NOMO-1 treated with DMSO at 0.1 percent for 48 hours (cell line): ENCODE results near the gene TTLL4.
"Not testable (repeated sequence)": the region's sequence is repeated elsewhere in the genome, so short reads cannot be mapped to it uniquely, and the experiment has no call there.

Experiments
- DNase-seq: peaks from one replicate; lab custom pipeline; 2025; ENCODE audit not compliant: unreplicated experiment; lab: John Stamatoyannopoulos, UW

TTLL4 gene

DNA sequence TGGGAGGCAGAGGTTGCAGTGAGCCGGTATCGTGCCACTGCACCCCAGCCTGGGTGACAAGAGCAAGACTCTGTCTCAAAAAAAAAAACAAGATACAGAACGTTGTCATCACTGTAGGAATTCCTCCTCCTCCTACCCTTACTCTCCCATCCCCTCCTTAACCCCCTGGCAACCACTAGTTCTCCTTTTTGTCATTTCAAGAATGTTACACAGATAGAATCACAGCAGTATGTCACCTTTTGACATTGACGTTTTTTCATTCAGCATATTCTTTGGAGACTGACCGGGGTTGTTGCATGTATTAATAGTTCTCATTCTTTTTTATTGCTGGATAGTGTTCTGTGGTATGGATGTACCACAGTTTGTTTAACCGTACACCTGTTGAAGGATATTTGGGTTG, 32.4 kb downstream of the TTLL4 start:
- peak; percentile 58 for DNase-seq

GRCh38 chr2:218744615-218745014, 34.0 kb downstream of the TTLL4 start:
- DNase-seq, result no peak

- DNase-seq, result peak; percentile 93
These were observed 34.5 kb downstream of the TTLL4 start for GRCh38 chr2:218745160-218745558.

DNA sequence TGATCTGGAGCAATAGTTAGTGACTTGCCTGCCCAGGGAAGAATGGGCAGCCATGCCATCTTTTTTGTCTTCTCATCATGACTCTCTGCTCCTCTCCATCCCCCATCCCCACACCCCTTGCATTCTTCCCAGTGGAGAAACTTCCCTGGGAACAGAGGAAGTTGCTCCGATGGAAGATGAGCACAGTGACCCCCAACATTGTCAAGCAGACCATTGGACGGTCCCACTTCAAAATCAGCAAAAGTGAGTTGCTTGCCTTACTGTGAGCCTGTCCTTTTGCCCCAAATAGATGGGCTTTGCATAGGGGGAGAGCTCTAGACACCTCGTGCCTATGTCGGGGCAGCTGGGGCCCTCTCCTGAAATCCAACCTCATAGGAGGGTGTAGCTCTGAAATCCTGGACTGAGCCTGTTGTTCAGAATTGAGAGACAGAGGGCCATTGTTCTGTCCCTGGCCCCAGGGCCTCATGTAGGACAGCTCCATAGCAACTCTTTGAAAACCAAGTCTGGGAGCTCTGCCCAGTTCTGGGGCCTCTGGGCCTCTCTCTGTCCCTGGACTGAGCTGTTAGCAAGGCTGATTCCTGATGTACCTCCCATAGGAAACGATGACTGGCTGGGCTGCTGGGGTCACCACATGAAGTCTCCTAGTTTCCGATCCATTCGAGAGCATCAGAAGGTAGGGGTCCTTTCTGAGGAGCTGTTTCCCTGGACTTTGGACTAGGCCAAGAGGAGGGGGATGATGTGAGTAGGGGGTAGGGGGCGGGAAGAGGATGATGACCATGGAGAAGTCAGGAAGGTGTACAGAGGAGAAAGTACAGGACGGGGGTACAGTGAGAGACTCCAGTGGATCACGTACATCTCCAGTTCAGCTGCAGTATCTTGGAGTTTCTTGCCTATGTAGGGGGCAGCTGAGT, 35.2 kb downstream of the TTLL4 start:
- DNase-seq, result no peak

DNA sequence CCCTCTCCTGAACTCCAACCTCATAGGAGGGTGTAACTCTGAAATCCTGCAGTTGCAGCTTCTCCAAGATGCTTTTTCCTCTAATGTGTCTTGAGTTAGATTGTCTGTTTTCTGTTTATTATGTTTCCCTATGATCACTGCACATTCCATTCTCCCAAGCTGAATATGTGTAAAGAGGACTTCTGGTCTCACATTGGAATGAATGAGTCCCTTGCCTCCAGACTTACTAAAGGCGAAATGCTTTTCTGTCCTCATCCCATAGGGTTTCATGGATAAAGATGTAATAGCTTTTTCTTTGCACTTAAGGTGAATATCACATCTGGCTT, 35.8 kb downstream of the TTLL4 start:
- DNase-seq, result no peak

DNA sequence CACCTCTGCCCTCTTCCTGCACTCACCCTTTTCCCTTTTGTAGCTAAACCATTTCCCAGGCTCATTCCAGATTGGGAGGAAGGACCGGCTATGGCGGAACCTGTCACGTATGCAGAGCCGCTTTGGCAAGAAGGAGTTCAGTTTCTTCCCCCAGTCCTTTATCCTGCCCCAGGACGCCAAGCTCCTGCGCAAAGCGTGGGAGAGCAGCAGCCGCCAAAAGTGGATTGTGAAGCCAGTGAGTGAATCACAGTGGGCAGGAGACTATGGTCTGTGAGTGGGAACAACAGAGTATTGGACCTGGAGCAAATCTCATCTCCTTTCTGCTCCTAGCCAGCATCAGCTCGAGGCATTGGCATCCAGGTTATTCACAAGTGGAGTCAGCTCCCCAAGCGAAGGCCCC, 36.3 kb downstream of the TTLL4 start:
- DNase-seq, result no peak

GRCh38 chr2:218748741-218749441, 38.3 kb downstream of the TTLL4 start:
- DNase-seq, result no peak

DNA sequence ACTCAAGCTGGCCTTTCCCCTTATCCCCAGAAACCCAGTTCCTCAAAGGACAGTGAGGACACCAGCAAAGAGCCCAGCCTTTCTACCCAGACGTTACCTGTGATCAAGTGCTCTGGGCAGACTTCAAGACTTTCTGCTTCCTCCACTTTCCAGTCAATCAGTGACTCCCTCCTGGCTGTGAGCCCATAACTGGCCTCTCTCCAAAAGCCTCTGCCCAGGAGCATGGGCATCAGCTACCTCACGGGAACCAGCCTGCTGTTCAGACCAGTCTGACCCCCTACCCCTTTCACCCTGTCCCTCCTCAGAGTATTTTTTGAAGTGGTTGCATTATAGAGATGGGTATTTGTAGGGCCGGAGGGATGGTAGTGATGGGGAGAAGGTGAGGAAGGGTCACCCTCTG, 43.6 kb downstream of the TTLL4 start:
- no peak for DNase-seq

GRCh38 chr2:218754781-218755180, 44.1 kb downstream of the TTLL4 start:
- DNase-seq, result no peak

DNA sequence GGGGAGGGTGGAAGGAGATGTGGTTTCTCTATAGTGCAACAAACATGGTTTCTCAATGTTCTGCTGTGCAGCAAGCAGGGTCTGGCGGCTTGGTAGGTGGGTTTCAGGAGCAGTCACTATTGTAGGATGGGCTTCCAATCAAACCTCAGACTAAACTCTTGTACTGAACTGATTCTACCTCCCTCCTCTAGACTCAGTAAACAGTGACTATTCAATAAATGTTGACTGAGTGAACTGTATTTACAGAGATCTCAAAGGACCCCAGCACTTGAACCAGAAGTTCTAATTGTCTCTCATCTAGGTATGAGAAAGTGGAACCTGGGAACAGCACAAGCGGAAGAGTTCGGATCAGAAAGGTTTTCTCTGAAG, 44.5 kb downstream of the TTLL4 start:
- no peak for DNase-seq

- no peak for DNase-seq
These were observed 45.2 kb downstream of the TTLL4 start for GRCh38 chr2:218755567-218756404.

DNA sequence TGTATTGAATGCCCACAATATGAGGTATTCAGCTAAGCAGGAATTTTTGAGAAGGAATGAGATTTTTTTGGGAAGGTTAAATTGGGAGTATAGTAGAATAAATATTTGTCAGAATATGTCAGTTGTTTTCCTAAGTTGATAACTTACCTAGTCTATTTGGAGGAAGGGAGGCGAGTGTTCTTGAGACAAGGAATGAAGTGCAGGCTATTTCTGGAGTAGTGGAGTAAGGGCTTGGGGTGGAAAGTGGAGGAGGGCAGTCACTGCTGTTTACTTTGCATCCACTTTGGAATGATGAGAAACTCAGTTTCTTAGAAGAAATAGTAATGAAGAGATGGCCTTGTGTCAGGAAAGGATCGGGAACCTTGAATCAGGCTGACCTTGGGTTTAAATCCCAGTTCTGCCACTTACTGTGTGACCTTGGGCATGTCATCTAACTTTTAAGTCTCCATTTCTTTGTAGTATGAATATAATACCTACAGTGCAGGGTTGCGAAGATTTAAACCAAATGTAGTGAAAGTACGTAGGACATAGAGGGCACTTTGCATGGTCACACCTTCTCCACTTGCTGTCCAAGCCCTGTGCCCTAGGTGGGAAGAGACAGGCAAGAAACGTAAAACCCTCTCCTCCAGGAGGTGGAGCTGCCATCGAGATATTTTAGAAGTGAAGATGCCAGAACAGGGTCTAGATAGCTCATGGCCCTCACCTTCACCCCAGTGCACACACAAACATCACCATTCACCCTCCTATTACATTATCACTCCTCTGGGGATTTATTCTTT, 46.2 kb downstream of the TTLL4 start:
- no peak for DNase-seq

- no peak for DNase-seq
These were observed 51.2 kb downstream of the TTLL4 start for GRCh38 chr2:218761795-218762194.

DNA sequence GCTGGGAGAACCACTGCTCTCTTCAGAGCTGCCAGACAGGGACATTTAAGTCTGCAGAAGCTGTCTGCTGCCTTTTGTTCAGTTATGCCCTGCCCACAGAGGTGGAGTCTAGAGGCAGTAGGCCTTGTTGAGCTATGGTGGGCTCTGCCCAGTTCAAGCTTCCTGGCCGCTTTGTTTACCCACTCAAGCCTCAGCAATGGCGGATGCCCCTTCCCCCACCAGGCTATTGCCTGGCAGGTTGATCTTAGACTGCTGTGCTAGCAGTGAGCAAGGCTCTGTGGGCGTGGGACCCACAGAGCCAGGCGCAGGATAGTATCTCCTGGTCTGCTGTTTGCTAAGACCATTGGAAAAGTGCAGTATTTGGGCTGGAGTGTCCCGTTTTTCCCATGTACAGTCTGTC, 62.1 kb downstream of the TTLL4 start:
- not testable (repeated sequence) for DNase-seq

- no peak for DNase-seq
These were observed 63.2 kb downstream of the TTLL4 start for GRCh38 chr2:218773881-218774280.

DNA sequence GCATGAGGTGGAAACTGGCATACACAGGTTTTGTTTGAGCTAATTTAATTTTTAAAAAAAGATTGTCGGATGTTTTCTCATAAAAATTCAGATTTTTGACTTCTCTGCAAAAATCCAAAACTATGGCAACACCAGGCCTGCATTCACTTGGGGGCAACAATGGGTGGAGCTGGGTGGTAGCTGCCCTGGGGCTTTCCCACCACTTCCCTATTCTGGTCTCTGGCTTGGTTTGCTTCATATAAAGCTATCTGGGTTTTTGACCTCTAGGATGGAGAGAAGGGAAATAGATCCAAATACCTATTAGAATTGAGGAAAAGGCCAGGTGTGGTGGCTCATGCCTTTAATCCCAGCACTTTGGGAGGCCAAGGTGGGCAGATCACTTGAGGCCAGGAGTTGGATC, 65.9 kb downstream of the TTLL4 start:
- DNase-seq, result no peak

GRCh38 chr2:218777276-218777990, 66.8 kb downstream of the TTLL4 start:
- DNase-seq, result no peak

DNA sequence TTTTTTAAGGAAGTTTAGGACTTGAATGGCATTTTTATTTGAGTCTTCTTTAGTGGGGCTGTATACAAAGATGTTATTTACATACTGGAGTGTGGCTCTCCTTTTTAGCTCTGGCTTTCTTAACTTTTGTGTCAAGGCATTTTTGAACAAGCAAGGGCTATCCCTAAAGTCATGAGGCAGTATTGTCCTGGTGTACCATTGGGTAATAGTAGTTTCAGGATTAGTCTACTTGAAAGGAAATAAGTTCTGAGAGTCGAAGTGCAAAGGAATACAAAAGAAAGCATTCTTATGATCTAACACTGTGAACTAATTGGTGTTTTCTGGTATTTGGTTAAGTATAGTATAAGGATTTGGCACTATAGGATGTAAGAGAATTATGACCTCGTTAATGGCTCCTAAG, 69.4 kb downstream of the TTLL4 start:
- no peak for DNase-seq

- no peak for DNase-seq
These were observed 70.4 kb downstream of the TTLL4 start for GRCh38 chr2:218780851-218781690.
